HG03025 (cell line): ENCODE results near the gene DERL2.

Experiments used
- ATAC-seq: cut with Tn5 transposase; IDR thresholded peaks from one replicate; pipeline ENCODE4 v1.9.1; 2021; ENCODE audit warnings: mild to moderate bottlenecking, moderate library complexity; ENCODE audit not compliant: unreplicated experiment, low FRiP score

DERL2 gene

GRCh38 chr17:5485270-5486205 lies at the start of gene DERL2:
DERL2 (minus strand) TSS chr17:5486178; CDS start chr17:5486161, 17 bp downstream.
- peak; percentile 16 for ATAC-seq

DNA sequence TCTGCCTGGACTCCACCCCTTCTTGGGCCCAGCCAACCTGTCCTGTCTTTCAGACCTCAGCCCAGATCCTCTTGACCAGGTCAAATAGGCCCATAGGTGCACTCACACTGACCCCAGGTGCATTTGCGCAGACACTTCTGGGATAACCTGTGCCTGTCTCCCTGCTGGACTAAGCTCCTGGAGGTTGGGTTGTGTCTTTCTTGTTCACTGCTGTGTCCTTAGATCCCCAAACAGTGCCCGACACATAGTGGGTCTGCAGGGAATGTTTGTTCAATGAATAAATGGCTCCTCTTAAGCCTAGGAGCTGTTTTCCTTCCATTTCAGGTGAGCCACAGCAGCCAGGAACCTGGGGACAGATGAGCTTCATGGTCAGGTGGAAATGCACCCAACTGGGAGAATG lies 49.5 kb upstream of the DERL2 start:
- no peak for ATAC-seq

DNA sequence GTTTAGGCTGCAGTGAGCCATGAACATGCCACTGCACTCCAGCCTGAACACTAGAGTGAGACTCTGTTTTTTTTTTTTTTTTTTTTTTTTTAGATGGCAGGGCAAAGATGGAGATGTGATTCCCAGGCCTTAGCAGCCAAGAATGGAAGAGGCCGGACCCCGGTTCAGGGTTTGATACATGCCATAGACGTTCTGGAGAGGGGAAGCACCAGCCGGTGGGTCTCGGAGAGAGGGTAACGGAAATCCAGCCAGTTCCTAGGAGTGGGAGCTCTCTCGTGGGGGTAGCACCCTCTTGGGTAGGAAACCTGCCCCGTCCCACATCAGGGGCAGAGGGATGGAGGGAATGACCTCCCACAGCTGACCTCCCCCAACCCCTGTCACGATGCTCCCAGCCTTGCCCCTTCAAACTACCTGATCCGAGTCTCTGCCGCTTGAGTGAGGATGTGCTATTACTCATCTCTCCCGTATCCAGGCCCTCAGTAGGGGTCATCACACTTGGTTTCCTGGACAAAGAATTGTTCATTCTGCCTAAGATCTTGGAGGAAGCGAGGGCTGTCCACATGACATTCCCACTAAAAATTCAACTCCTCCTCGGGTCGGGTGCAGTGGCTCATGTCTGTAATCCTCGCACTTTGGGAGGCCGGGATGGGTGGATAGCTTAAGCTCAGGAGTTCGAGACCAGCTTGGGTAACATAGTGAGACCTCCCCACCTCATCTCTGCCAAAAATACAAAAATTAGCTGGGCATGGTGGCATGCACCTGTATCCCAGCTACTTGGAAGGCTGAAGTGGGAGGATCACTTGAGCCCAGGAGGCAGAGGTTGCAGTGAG lies 47.7 kb upstream of the DERL2 start:
- ATAC-seq = no peak

DNA sequence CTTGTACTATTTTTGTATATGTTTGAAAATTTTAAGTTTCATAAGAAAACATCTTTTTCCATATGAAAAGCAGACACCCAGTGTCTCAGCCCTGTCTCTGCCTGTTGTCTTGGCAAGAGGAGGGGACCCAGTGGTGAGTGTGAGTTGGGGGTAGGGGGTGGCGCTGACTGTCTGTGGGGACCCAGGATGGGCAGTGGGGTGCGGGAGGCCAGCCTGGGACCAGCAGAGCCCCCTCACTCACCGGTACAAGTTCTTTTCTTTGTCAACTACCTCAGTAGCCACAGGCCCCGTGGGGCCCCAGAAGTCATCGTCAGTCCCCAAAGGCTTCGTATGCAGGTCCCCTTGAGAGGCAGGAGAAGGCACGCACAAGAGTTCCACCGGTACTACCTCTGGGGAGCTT lies 46.6 kb upstream of the DERL2 start:
- ATAC-seq = no peak

DNA sequence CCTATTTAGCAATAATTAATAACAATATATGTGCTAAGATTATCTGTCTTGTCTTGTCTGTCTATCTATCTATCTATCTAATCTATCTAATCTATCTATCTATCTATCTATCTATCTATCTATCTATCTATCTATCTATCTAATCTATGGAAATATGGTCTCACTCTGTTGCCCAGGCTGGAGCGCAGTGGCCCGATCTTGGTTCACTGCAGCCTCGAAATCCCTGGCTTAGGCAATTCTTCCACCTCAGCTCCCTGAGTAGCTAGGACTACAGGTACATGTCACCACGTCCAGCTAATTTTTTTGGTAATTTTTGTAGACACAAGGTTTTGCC lies 45.1 kb upstream of the DERL2 start:
- ATAC-seq = no peak

DNA sequence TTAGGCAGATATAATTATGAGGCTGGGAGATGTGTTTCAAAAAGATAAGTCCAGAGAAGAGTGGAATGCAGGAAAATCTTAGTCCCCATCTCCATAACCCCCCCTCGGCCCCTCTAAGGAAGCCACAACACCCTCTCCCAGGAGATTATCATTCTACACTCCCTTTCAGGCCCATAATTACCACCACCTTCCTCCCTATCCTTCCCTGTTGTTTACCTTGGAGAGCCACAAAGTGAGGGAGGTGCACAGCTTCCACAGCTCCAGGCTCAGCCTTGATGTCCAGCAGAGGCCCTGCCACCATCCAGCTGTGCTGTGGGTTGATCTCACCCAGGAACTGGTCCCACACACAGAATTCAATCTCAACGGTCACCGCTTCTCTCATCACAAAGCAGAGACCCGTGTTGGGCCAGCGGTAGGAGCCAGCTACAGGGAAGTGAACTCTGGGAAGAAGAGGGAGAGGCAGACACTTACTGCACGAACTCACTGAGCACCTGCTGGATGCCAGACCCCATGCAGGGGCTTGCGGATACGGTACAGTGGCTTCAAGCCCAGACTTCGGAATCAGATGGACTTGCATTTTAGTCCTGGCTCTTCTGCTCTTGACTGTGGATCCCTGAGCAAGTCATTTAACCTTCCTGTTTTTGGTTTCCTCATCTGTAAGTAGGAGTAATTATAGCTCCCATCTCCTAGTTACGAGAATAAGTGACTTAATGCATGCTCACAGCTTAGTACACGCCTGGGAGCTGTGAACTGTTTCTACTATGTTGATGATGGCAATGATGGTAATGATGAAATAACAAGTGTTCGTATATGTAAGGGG lies 44.5 kb upstream of the DERL2 start:
- ATAC-seq = no peak

DNA sequence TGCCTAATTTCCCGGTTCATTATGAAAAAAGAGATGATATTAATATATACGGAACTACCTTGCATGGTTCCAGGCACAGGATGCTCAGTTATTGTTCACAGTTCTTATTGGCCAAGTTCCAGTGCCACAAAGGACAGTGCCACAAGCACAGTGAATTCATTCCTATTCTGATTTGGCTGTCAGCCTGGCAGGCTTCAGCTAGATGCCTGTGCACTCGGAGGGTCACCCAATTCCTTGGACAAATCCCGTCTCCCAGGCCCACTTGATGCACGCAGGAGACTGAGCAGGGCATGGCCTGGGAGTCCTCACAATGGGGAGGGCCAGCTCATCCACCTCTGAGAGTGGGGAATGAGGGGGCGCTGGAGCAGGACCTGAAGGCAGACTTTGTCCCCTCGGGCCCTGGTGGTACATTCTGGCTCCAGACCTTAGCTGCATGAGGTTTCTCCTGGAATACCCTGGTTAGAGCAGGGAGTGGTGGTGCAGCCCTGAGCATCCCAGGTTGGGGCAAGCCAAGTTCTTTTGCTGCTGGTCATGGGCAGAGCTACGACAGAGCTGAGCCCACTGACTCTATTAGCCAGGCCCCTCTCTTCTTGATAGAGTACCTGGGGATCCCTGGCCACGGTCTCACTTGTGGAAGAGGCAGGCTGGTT lies 41.7 kb upstream of the DERL2 start:
- ATAC-seq = no peak

DNA sequence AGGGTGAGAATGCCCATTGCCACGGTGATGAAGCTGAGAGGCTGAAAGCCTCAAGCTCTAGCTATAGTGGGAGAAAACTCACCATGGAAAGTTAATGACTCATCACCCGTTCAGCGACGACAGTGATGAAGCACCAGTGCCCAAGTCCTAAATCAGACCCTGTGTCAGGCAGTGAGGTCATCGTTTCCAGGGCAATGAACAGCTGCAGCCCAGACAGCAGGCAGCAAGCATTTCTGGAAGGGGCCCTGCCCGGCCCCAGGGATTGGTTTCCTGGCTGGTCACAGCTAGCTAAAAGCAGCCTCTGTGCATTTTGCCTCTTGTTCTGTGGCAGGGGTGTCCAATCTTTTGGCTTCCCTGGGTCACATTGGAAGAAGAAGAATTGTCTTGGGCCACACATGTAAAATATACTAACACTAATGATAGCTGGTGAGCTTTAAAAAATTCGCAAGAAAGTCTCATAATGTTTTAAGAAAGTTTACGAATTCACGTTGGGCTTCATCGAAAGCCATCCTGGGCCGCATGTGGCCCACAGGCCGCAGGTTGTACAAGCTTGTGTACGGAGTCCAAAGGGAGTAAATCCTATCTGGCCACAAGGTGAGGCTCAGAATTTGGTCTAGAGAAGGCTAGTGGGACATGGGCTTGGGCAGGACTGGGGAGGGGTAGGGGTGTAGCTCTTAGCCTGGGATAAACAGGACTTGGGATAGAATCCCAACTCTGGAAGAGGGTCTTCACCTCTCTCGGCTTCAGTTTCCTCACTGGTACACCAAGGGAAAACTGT lies 41.0 kb upstream of the DERL2 start:
- no peak for ATAC-seq

DNA sequence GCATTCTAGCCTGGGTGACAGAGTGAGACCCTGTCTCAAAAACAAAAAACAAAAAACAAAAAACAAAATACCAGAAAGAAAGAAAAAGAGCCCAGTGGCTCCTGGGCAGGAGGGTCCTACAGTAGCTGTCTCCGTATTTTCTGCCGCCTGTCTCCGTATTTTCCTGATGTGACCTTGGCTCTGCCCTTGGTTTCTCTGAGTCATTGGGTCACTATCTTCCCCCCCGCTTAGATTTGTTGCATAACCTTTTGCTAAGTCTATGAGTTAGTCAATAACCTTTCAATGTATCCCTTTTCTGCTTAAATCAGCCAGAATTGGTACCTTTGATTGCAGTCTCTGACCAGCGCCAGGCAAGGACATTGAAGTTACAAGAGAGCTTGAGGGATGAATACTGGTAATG lies 37.3 kb upstream of the DERL2 start:
- no peak for ATAC-seq

GRCh38 chr17:5522476-5522875 lies 36.5 kb upstream of the DERL2 start:
- ATAC-seq = no peak

DNA sequence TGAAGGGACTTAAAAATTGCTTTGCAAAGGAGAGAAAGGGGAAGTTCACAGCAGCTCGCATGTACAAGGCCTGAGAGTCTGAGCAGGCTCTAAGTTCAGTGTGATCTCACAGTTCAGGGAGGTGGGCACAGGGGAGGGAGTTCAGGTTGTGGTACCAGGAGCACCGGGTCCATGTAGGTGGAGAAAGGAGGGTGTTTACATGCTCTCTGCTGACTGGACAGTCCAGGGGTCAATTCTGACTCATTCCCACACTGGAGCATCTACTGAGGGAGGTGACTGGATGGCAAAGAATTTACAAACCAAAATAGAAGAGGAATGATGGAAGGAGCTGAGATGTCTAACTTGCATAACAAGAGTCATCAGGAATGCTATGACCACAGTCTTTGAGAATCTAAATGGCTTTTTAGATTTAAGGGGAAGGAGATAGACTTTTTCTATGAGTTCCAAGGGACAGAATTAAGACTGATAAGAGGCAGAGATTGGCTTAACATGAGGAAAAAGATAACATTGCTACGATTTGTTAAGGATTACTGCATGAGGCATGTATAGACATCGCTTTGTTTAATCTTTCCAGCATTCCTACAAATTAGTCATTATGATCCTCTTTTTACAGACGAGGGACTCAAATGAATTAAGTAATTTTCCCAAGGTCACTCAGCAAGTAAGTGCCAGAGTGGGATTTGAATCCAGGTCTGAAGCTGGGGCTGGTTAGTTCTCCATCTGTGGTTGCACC lies 30.2 kb upstream of the DERL2 start:
- ATAC-seq = no peak

- ATAC-seq = no peak
Observed at GRCh38 chr17:5514976-5515375, 29.0 kb upstream of the DERL2 start.

- no peak for ATAC-seq
Observed at GRCh38 chr17:5513628-5514027, 27.6 kb upstream of the DERL2 start.

DNA sequence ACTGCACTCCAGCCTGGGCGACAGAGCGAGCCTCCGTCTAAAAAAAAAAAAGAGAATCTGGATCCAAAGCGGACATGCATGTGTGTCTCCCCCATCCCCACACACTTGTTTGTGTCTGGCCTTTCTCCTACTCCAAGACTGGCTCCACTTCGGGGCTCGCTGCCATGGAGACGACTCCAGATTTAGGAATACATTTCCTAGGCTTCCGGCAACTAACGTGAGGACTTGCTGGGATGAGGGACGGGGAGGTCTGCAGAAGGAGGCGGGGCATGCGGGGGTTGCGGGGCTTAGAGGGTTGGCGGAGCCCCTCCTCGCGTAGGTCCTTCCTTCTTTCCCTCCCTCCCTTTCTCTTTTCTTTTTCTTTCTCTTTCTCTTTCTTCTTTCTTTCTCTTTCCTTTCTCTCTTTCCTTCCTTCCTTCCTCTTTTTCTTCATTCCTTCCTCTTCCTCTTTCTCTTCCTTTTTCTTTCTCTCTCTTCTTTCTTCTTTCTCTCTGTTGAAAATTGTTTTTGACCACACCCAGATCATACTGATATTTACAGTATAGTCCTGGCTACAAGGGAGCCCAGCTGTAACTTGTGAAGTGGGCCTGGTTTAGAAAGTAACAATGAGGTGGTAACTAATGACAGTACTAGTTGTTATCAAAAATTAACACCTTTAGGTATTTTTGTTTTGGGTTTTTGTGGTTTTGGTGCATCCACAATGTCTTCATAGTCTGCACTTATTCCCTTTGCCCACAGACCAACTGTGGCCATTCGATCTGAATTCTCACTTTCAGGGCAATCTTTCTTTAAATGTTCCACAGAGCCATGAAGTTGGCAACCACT lies 25.6 kb upstream of the DERL2 start:
- ATAC-seq = no peak

DNA sequence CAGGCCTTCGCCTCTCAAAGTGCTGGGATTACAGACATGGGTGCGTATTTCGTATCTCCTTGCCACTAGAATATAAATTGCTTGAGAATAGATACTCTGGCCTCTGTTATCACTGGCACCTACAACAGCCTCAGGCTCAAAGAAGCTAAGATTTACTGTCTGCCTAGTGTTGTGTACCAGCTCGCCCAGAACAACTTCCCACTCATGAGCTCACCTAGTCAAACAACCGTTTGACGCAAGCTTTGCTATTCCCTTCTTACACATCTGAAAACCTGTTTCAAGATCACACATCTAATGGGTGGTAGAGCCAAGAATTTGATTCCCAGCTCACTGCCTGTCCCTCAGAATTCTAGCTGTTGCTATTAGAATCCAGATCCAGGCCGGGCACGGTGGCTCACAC lies 24.8 kb upstream of the DERL2 start:
- ATAC-seq = no peak

DNA sequence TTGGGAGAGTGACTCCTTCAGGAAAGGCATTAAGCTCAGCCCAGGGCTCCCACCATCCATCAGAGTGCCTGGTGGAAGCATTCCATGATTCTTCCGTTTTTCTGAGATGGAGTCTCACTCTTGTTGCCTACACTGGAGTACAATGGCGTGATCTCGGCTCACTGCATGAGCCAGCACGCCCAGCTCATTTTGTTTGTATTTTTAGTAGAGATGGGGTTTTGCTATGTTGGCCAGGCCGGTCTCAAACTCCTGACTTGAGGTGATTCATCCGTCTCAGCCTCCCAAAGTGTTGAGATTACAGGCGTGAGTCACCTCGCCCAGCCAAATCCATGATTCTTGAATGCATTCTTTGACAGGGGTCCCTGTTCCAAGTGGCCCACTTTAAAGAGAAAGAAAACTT lies 23.5 kb upstream of the DERL2 start:
- no peak for ATAC-seq

DNA sequence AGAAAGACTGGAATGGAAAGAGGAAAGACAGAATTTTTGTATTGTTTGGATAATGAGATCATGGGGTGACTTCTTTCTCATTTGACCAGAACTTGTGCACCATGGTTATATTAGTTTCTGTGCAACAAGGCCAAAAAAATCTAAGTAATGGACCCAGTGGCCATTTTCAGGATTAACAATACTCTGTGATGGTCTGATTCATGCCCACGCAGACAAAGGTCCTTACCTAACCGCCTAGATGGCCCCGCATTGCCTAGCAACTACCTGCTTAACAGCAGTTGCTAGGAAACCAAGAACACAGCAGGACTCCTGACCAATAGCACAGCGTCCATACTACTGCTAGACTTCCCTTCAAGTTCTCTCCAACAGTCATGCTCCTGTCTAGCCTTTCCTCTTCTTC lies 22.8 kb upstream of the DERL2 start:
- no peak for ATAC-seq

- no peak for ATAC-seq
Observed at GRCh38 chr17:5506307-5506706, 20.3 kb upstream of the DERL2 start.
